ENCODE measurements around the gene POLR3E. TPM values are rescaled to one million over a fixed set of nuclear protein-coding genes. Genes with fewer than 3 reads are reported as not detected.

The POLR3E gene
- total RNA-seq, 1 experiment from 2014 or later, result 65.0 TPM

GRCh38 chr16:22282254-22282892 is 14.8 kb upstream of the POLR3E start:
- Histone ChIP-seq H3K9me3 (ENCODE audit: control insufficient read depth in 1 of 2, insufficient read depth in 1 of 2, low read depth in 1 of 2, low read length in 2 of 2) (no peaks in the 10 kb centered on the region), H3K79me2 (ENCODE audit: insufficient read depth, low read length) (no peaks in the 10 kb centered on the region), H3K4me2 (ENCODE audit: low read length) (no peak overlapping the region), H4K20me1 (ENCODE audit: insufficient read depth) (no peaks in the 10 kb centered on the region), H3K36me3 (ENCODE audit: control insufficient read depth in 1 of 2, insufficient read depth in 2 of 2, low read length in 2 of 2) (peaks cover 7 to 28% of the 10 kb centered on the region in 2 experiments), H3K27me3 (ENCODE audit: insufficient read depth, low read length) (no peaks in the 10 kb centered on the region), H3K9me2 (ENCODE audit: insufficient read depth) (no peaks in the 10 kb centered on the region), H2AFZ (ENCODE audit: low read depth, low read length, poor library complexity, severe bottlenecking) (no peak overlapping the region), H3K27ac (ENCODE audit: low read depth, low read length) (no peak overlapping the region), H3K9ac (ENCODE audit: low read length) (no peak overlapping the region), H3K4me3 (replicated peaks in 1 of 2; ENCODE audit: low read depth in 1 of 2, low read length in 2 of 2) (no peak overlapping the region), H3K4me1 (ENCODE audit: control insufficient read depth in 1 of 2, insufficient read depth in 2 of 2, low read length in 2 of 2) (no peaks in the 10 kb centered on the region)
- ATAC-seq (no peak), DNase-seq (ENCODE audit: low read depth, low spot score) (no peak)
- ChIA-PET RAD21 (ENCODE audit: low non-redundant PET in 1 of 2, low total read pairs in 2 of 2, uncharacterized antibody in 2 of 2, unreplicated experiment in 2 of 2) (no interaction called here), POLR2A (no interaction called here), CTCF (no interaction called here)
- TF ChIP-seq SRF (IDR thresholded peaks at IDR 0.05; ENCODE audit: low read depth) (no peak), CTCF (IDR thresholded peaks at IDR 0.05 in 2 of 3, conservative IDR thresholded peaks at IDR 0.05 in 1 of 3; ENCODE audit: borderline replicate concordance in 1 of 3, insufficient read depth in 1 of 3, low read depth in 2 of 3, low read length in 2 of 3) (no peak), YY1 (IDR thresholded peaks at IDR 0.05; ENCODE audit: extremely low read depth, insufficient replicate concordance, low read depth, low read length) (no peak), FOSL1 (IDR thresholded peaks at IDR 0.05; ENCODE audit: low read depth) (no peak), CBX3 (IDR thresholded peaks at IDR 0.05; ENCODE audit: low read depth) (no peak), POLR2A (IDR thresholded peaks at IDR 0.05; ENCODE audit: borderline replicate concordance, extremely low read depth, insufficient read depth, insufficient read length) (no peak), POLR2AphosphoS5 (IDR thresholded peaks at IDR 0.05; ENCODE audit: low read depth, low read length) (no peak), RAD21 (IDR thresholded peaks at IDR 0.05; ENCODE audit: low read depth) (no peak), MAX (IDR thresholded peaks at IDR 0.05) (no peak), ATF3 (IDR thresholded peaks at IDR 0.05) (no peak), EGR1 (IDR thresholded peaks at IDR 0.05; ENCODE audit: low read depth) (no peak), JUND (IDR thresholded peaks at IDR 0.05) (no peak), ZFX (IDR thresholded peaks at IDR 0.05) (no peak), ELF1 (IDR thresholded peaks at IDR 0.05; ENCODE audit: borderline replicate concordance, low read depth) (no peak), CEBPB (IDR thresholded peaks at IDR 0.05; ENCODE audit: low read depth) (no peak), EZH2 (IDR thresholded peaks at IDR 0.05) (no peak), ZNF274 (IDR thresholded peaks at IDR 0.05; ENCODE audit: low read depth, low read length) (no peak)
- intact Hi-C loops (cut with micrococcal nuclease), result no loop called here
- BruUV-seq (replicated peaks), result no TSS peak
